ENCODE data around the gene STAG1.
A peak's percentile ranks its signal among the peaks of the same experiment; 100 is the strongest.
"Not testable (repeated sequence)": the region's sequence is repeated elsewhere in the genome, so short reads cannot be mapped to it uniquely, and the experiment has no call there.

STAG1 gene

DNA sequence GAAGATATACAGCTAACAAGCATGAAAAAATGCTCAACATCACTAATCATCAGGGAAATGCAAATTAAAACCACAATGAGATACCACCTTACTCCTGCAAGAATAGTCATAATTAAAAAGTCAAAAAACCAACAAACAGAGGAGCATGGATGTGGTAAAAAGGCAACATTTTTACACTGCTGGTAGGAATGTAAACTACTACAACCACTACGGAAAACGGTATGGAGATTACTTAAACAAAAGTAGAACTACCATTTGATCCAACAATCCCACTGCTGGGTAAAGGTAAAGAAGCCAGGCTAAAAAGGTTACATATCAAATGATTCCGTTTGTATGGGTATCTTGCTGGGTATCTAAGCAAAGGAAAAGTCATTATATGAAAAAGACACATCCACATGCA is 53.8 kb downstream of the STAG1 start:
- DNase-seq = no peak

DNA sequence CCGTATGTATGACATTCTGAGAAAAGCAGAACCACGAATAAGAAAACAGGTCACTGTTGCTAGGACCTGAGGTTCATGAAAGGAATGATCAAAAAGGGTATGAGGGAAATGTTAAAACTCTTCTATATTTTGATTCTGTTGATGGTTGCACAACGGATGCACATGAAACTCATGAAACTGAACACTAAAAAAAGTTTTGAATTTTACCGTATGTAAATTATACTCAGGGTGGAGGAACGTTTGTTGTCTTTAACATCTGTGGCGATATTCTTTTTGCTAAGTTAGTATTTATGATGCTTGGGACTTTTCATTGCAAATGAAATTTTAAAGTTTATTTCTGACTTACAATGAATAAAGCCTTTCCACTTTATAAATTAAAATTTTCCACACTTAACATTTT is 55.4 kb downstream of the STAG1 start:
- DNase-seq = no peak

GRCh38 chr3:136694321-136694720 is 57.9 kb downstream of the STAG1 start:
- no peak for DNase-seq

- DNase-seq = no peak
These were observed 61.6 kb downstream of the STAG1 start for GRCh38 chr3:136690599-136690998.

GRCh38 chr3:136685882-136686281 is 66.3 kb downstream of the STAG1 start:
- no peak for DNase-seq

GRCh38 chr3:136682740-136683312 is 69.4 kb downstream of the STAG1 start:
- DNase-seq = no peak

DNA sequence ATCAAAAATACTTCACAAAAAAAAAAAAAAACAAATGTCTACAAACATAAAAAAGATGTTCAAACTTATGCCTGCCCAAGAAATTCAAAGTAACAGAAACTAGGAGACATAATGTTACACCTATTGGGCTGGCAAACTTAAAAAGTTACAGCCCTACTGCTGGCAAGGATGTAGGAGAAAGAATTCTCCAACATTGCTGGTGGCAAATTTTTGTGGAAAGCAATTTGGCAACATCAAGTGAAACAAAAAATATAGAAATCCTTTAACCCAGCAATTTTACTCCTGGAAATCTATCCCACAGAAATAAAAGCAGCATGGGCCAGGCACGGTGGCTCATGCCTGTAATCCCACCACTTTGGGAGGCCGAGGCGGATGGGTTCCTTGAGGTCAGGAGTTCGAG is 73.2 kb downstream of the STAG1 start:
- no peak for DNase-seq

- no peak for DNase-seq
These were observed 76.2 kb downstream of the STAG1 start for GRCh38 chr3:136676009-136676408.

GRCh38 chr3:136675150-136675858 is 76.9 kb downstream of the STAG1 start:
- peak in 1 of 2 experiments; percentile 4 for DNase-seq

DNA sequence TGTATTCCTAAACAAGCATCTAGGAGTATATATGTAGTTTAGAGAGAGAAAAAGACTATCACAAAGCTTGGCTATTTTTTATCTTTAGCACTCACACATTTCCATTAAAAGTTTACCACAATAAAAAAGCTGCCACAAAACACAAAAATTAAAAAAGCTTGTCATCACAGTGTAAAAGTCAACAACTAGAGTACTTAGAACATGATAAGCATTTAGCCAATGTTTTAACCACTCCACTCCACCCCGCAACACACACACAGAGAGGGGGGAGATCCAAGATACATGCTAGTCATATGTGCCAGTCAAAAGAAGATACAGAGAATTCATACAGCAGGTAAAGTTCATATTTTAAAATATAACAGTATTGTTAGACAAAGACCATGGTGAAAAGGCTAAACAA is 79.7 kb downstream of the STAG1 start:
- DNase-seq = no peak

GRCh38 chr3:136671921-136672320 is 80.3 kb downstream of the STAG1 start:
- DNase-seq = no peak

GRCh38 chr3:136670166-136670565 is 82.0 kb downstream of the STAG1 start:
- DNase-seq = no peak

GRCh38 chr3:136667081-136667480 is 85.1 kb downstream of the STAG1 start:
- no peak for DNase-seq

DNA sequence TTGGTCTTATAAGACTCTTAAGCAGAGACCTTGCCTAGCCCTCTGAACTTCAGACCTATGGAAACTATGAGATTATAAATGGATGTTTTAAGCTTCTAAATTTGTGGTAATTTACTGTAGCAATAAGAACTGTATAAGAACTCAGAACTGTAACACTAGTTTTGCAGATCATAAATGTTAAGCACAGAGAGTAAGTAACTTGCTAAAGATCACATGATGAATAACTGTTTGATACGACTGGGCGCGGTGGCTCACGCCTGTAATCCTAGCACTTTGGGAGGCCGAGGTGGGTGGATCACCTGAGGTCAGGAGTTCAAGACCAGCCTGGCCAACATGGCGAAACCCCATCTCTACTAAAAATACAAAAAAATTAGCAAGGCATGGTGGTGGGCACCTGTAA is 85.9 kb downstream of the STAG1 start:
- not testable (repeated sequence) for DNase-seq

- no peak for DNase-seq
These were observed 87.4 kb downstream of the STAG1 start for GRCh38 chr3:136664771-136665170.

GRCh38 chr3:136661282-136661681 is 90.9 kb downstream of the STAG1 start:
- DNase-seq = no peak

GRCh38 chr3:136658946-136659682 is 93.1 kb downstream of the STAG1 start:
- DNase-seq = peak in 1 of 2 experiments; percentile 23

GRCh38 chr3:136657526-136657925 is 94.7 kb downstream of the STAG1 start:
- DNase-seq = no peak

DNA sequence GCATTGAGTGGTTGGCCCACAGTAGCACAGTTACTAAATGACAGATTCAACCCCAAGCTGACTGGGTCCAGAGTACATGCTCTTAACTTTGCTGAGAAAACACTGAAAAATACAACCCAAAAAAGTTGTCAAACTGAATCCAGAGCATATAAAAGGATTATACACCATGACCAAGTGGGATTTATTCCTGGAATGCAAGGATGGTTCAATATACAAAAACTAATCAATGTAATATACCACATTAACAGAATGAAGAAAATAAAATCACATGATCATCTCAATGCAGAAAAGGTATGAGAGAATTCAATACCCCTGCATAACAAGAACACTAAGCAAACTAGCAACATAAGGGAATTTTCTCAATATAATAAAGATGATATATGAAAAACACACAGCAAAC is 98.5 kb downstream of the STAG1 start:
- no peak for DNase-seq

DNA sequence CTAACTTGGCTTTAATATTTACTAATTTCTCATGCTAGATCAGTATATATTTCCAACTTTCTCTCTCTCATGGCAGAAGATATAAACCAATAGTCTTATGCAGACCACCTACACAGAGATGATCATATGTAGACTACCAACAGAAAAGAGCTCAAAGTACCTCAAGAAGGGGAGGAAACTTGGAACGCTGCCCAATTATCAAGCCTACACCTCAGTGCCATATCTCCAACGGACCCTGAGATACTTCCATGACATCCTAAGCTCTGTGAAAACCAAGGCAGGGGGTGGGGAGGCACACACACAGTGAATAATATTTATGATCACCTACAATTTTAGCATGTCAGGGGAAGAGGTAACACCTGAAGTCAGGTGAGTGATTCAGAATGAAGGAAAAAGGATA is 100.6 kb downstream of the STAG1 start:
- no peak for DNase-seq

DNA sequence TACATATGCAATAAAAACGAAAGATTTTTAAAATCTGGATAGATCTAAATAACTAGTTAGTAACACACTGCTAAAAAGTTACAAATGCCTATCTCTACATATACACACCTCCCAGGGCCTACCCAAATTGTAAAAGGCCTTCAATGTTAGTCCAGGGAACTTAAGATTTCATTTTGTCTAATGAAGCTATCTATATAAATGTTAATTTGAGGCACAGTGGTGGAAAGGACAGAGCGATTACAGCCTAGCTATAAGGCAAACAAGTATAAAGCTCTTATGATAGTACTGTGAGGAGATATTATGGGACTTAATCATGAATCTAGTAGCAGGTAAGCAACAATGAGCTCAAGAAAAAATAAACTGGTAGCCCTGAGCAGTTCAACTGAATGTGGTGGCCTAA is 101.7 kb downstream of the STAG1 start:
- no peak for DNase-seq

DNA sequence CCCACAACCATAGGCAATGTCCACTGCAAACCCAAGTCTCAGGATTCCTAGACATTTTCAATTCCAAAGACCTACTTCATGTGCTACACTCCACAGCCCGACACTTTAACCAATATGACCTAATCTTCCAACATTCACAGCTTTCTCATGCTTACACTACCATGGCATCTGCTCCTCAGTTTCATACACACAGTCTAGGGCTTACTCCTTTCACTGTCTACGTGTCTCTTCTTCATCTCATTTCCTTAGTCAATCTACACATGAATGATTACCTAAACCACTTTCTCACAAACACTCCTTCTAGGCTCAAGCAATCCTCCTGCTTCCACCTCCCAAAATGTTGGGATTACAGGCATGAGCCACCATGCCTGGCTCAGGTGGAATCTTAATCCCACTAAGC is 106.3 kb downstream of the STAG1 start:
- no peak for DNase-seq

GRCh38 chr3:136644212-136644611 is 108.0 kb downstream of the STAG1 start:
- no peak for DNase-seq

DNA sequence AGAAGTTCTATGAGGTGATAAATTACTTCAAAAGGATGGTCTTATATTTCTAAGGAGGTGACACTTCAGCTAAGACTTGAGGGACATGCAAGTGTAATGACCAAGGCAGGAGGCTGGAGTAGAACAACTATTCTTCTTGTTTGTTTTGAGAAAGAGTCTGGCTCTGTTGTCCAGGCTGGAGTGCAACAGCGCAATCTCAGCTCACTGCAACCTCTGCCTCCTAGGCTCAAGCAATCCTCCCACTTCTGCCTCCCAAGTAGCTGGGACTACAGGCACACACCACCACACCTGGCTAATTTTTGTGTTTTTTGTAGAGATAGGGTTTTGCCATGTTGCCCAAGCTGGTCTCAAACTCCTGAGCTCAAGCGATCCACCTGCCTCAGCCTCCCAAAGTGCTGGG is 108.8 kb downstream of the STAG1 start:
- not testable (repeated sequence) for DNase-seq

All from NCI-H526 (cell line).